Mucosa of descending colon (tissue), 3 donors: ENCODE measurements around the gene RNF166. TPM values are rescaled to one million over a fixed set of nuclear protein-coding genes. Genes with fewer than 3 reads are reported as not detected.

Experiments used
- ATAC-seq: fragments of 200-7000 bp; cut with Tn5 transposase; one replicate; pipeline ENCODE4 v1.9.1; 2020; ENCODE audit warnings: mild to moderate bottlenecking, moderate library complexity
- DNase-seq, 3 donors: peaks; one replicate each; pipeline ENCODE4 v3.0.0-alpha.2; 2020
- H3K36me3 ChIP-seq: fragments of 200-600 bp; one replicate; pipeline ENCODE4 v1.8.0; 2021; ENCODE audit warnings: low read depth, mild to moderate bottlenecking
- H3K4me1 ChIP-seq: fragments of 200-600 bp; one replicate; pipeline ENCODE4 v1.8.0; 2021; ENCODE audit warnings: low read depth, mild to moderate bottlenecking
- H3K4me3 ChIP-seq: fragments of 200-600 bp; one replicate; pipeline ENCODE4 v1.8.0; 2021; ENCODE audit warnings: mild to moderate bottlenecking
- H3K9me3 ChIP-seq: fragments of 200-600 bp; one replicate; pipeline ENCODE4 v1.8.0; 2021; ENCODE audit warnings: mild to moderate bottlenecking
- CTCF ChIP-seq: fragments of 200-600 bp; IDR thresholded peaks from one replicate; pipeline ENCODE4 v1.8.0; 2022; ENCODE audit warnings: antibody characterized with exemption, mild to moderate bottlenecking
- intact Hi-C, 2 donors: fragments of 100-400 bp; cut with DNase I in 1 of 2; cut with micrococcal nuclease in 1 of 2; formaldehyde crosslinking; loops; one replicate each; pipeline versions ENCODE4 v1.11.0 to v1.11.1; 2022; cut with DNase I, micrococcal nuclease
- total RNA-seq, 3 donors: library from RNA; stranded (reverse); fragmentation: NEBNext Ultra II Directional in 2 of 3; extraction: Animal tissue kit (Norgen Biotek cat#: 25700) in 2 of 3; gene quantifications; one replicate each; pipeline versions ENCODE4 v1.2.1 to v1.2.4, GENCODE V29; 2021 to 2023
- donor health status: DM: no; HTN: no; CAD: no; lungs with moderate emphysema.
- donor health status: DM: no; HTN: no; CAD: no.
- donor health status: DM: no; HTN: yes; CAD: no.

Gene RNF166
- total RNA-seq, 3 donors from 2014 or later = 9.5 to 22.8 (median 15.1) TPM

- no peaks in the 10 kb centered on the region for H3K36me3 ChIP-seq
- intact Hi-C loops = no loop called here
- no peak overlapping the region for H3K4me3 ChIP-seq
- ATAC-seq = no peak
- TF ChIP-seq CTCF = no peak
- H3K9me3 ChIP-seq = no peaks in the 10 kb centered on the region
- DNase-seq = peak in 1 of 3 donors; percentile 35
- H3K4me1 ChIP-seq = peaks cover 26% of the 10 kb centered on the region
Measured at GRCh38 chr16:88702371-88703210, 3.6 kb downstream of the RNF166 start.

GRCh38 chr16:88701581-88702370, 4.4 kb downstream of the RNF166 start:
- Histone ChIP-seq H3K36me3 (no peaks in the 10 kb centered on the region), H3K4me1 (peaks cover 18% of the 10 kb centered on the region), H3K9me3 (no peaks in the 10 kb centered on the region), H3K4me3 (no peak overlapping the region)
- intact Hi-C loops = no loop called here
- DNase-seq (no peak), ATAC-seq (no peak)
- TF ChIP-seq CTCF = no peak

GRCh38 chr16:88700636-88701482, 5.3 kb downstream of the RNF166 start:
- peak; percentile 78 for ATAC-seq
- H3K4me3 ChIP-seq = no peak overlapping the region
- peaks cover 16% of the 10 kb centered on the region for H3K4me1 ChIP-seq

GRCh38 chr16:88700322-88700635, 5.9 kb downstream of the RNF166 start:
- H3K4me1 ChIP-seq = peaks cover 12% of the 10 kb centered on the region

More at GRCh38 chr16:88700636-88701482, 5.3 kb downstream of the RNF166 start:
- intact Hi-C loops = no loop called here
- DNase-seq = peak; percentile 88 to 98 (median 88)
- no peak for TF ChIP-seq CTCF
- Histone ChIP-seq H3K36me3 (no peaks in the 10 kb centered on the region), H3K9me3 (no peaks in the 10 kb centered on the region)

More at GRCh38 chr16:88700322-88700635, 5.9 kb downstream of the RNF166 start:
- DNase-seq = no peak
- no peak for TF ChIP-seq CTCF
- no peak for ATAC-seq
- intact Hi-C loops = no loop called here
- Histone ChIP-seq H3K36me3 (no peaks in the 10 kb centered on the region), H3K9me3 (no peaks in the 10 kb centered on the region), H3K4me3 (no peak overlapping the region)
